HepG2 (cell line): ENCODE data around the gene GNPNAT1. TPM values are rescaled to one million over a fixed set of nuclear protein-coding genes. Genes with fewer than 3 reads are reported as not detected.

Experiments used
- ATAC-seq: fragments of 200-7000 bp; cut with Tn5 transposase; 3 replicates; pipeline ENCODE4 v1.9.1; 2020; ENCODE audit warnings: mild to moderate bottlenecking, moderate library complexity
- BruUV-seq: library from RNA; stranded (reverse); fragments of 400-500 nt; replicated peaks from 2 replicates; lab custom pipeline; 2021; lab: Mats Ljungman, UMichigan
- CTCF ChIA-PET: fragments of 300-600 bp; formaldehyde crosslinking; extraction: SDS; loops from one replicate; lab custom pipeline; 2021; ENCODE audit warnings: low total read pairs, inconsistent platforms, low intra/inter-chr PET ratio; lab: Yijun Ruan, JAX
- POLR2A ChIA-PET: fragments of 350-600 bp; sonication (Branson Sonifier 250); formaldehyde crosslinking; loops from one replicate; lab custom pipeline; 2020; ENCODE audit warnings: antibody characterized with exemption, inconsistent platforms; lab: Yijun Ruan, JAX
- DNase-seq: peaks from one replicate; pipeline ENCODE4 v3.0.0-alpha.2; 2015; ENCODE audit warnings: low spot score
- FAIRE-seq: peaks from 3 replicates; lab custom pipeline; 2011; peaks lifted over from hg19 to GRCh38; lab: Jason Lieb, UNC
- H2AFZ ChIP-seq: one replicate; pipeline ENCODE4 v1.6.1; 2011; ENCODE audit warnings: low read length, inconsistent platforms
- H3K27ac ChIP-seq: fragments of 300-600 bp; 3 replicates; pipeline ENCODE4 v1.8.0; 2011; ENCODE audit warnings: mixed run types, mild to moderate bottlenecking, mixed read lengths, low read length, inconsistent platforms; ENCODE audit not compliant: insufficient read depth; ENCODE audit errors: extremely low read length
- H3K27me3 ChIP-seq, 2 experiments: fragments of 200-600 bp in 1 of 2; 2 replicates in 1 of 2; 3 replicates in 1 of 2; pipeline versions ENCODE4 v1.6.0 to v1.8.0; 2011; ENCODE audit warnings: low read length in 2 of 2, mild to moderate bottlenecking in 2 of 2, moderate library complexity in 2 of 2, inconsistent platforms in 1 of 2; ENCODE audit not compliant: insufficient read depth in 2 of 2, control insufficient read depth in 1 of 2
- H3K36me3 ChIP-seq, 2 experiments: fragments of 200-600 bp in 1 of 2; replicated peaks in 1 of 2; 2 replicates in 1 of 2; 3 replicates in 1 of 2; pipeline versions ENCODE4 v1.5.1 to v1.8.0; 2011; ENCODE audit warnings: low read length in 2 of 2, inconsistent platforms in 1 of 2; ENCODE audit not compliant: insufficient read depth in 2 of 2, control insufficient read depth in 1 of 2
- H3K4me1 ChIP-seq: 2 replicates; pipeline ENCODE4 v1.5.1; 2012; ENCODE audit warnings: low read length, inconsistent platforms; ENCODE audit not compliant: insufficient read depth
- H3K4me2 ChIP-seq: 2 replicates; pipeline ENCODE4 v1.6.0; 2011; ENCODE audit warnings: low read depth, low read length, inconsistent platforms
- H3K4me3 ChIP-seq, 3 experiments: fragments of 200-600 bp in 1 of 3; sonication (generic), shearing (Covaris generic) in 1 of 3; replicated peaks in 1 of 3; 2 replicates each; pipeline ENCODE4 v1.5.1; 2011 to 2016; ENCODE audit warnings: low read length in 3 of 3, inconsistent platforms in 2 of 3, low read depth in 2 of 3, mild to moderate bottlenecking in 2 of 3, control low read depth in 1 of 3, mixed read lengths in 1 of 3; ENCODE audit not compliant: insufficient read depth in 1 of 3
- H3K79me2 ChIP-seq: one replicate; pipeline ENCODE4 v1.6.1; 2011; ENCODE audit warnings: low read length, inconsistent platforms; ENCODE audit not compliant: insufficient read depth
- H3K9ac ChIP-seq: 2 replicates; pipeline ENCODE4 v1.6.0; 2011; ENCODE audit warnings: mild to moderate bottlenecking, low read depth, low read length, inconsistent platforms; ENCODE audit not compliant: insufficient read depth
- H3K9me3 ChIP-seq: 2 replicates; pipeline ENCODE4 v1.5.1; 2012; ENCODE audit warnings: mild to moderate bottlenecking, low read length
- H4K20me1 ChIP-seq: 2 replicates; pipeline ENCODE4 v1.6.0; 2011; ENCODE audit warnings: inconsistent platforms, mild to moderate bottlenecking, low read length, moderate library complexity; ENCODE audit not compliant: insufficient read depth
- FOXA3 ChIP-seq: IDR thresholded peaks from 2 replicates; pipeline ENCODE4 v1.6.1; 2016; ENCODE audit warnings: missing genetic modification reagents, missing compliant biosample characterization
- IRF2 ChIP-seq: IDR thresholded peaks from 2 replicates; pipeline ENCODE4 v1.6.1; 2018; ENCODE audit warnings: missing genetic modification reagents, missing compliant biosample characterization
- MED13 ChIP-seq: sonication (generic); formaldehyde crosslinking; IDR thresholded peaks from 2 replicates; pipeline ENCODE4 v1.5.0; 2020; ENCODE audit warnings: missing genetic modification reagents
- PITX1 ChIP-seq: sonication (generic); formaldehyde crosslinking; IDR thresholded peaks from 2 replicates; pipeline ENCODE4 v1.5.1; 2020; ENCODE audit warnings: mild to moderate bottlenecking, missing genetic modification reagents
- SALL1 ChIP-seq: sonication (generic); formaldehyde crosslinking; IDR thresholded peaks from 2 replicates; pipeline ENCODE4 v1.8.0; 2022; ENCODE audit warnings: mild to moderate bottlenecking, missing genetic modification reagents
- ZMYM2 ChIP-seq: sonication (generic); formaldehyde crosslinking; IDR thresholded peaks from 2 replicates; pipeline ENCODE4 v1.8.0; 2022; ENCODE audit warnings: mild to moderate bottlenecking, missing genetic modification reagents
- ZNF121 ChIP-seq: sonication (generic); formaldehyde crosslinking; IDR thresholded peaks from 2 replicates; pipeline ENCODE4 v1.5.0; 2020; ENCODE audit warnings: mild to moderate bottlenecking, missing genetic modification reagents
- ZNF768 ChIP-seq: sonication (generic); formaldehyde crosslinking; IDR thresholded peaks from 2 replicates; pipeline ENCODE4 v1.4.0; 2020; ENCODE audit warnings: missing genetic modification reagents
- WGBS: methylation state at CpG from one replicate; pipeline ENCODE4 v1.1.6; 2017; ENCODE audit warnings: low lambda C conversion rate; 5-methylcytosine and 5-hydroxymethylcytosine counted together
- in situ Hi-C: cut with HindIII; loops from 2 replicates; pipeline ENCODE4 v1.10.0; 2017; ENCODE audit warnings: low pct_unique_long_range_greater_than_20kb; ENCODE audit not compliant: extremely low pct_ligation_motif_present
- intact Hi-C: fragments of 100-400 bp; cut with micrococcal nuclease; formaldehyde crosslinking; loops from one replicate; pipeline ENCODE4 v1.10.0; 2022; ENCODE audit not compliant: unreplicated experiment
- polyA plus RNA-seq, 8 experiments: library from polyadenylated mRNA; depleted of rRNA in 3 of 8; stranded (reverse) in 7 of 8; unstranded in 1 of 8; fragments of >200 nt; fragmentation: Illumina TruSeq in 4 of 8; extraction: Trizol in 4 of 8; gene quantifications; 2 replicates each; pipeline versions ENCODE4 v1.2.1 to v1.2.3, GENCODE V29; 2011 to 2016; ENCODE audit warnings: low read depth in 4 of 8, missing spikeins in 1 of 8, mixed read lengths in 1 of 8; ENCODE audit not compliant: insufficient read depth in 1 of 8
- total RNA-seq, 5 experiments: library from RNA; depleted of rRNA; stranded (reverse); fragments of >200 nt; fragmentation: Illumina TruSeq; extraction: Trizol; gene quantifications; 2 replicates each; pipeline ENCODE4 v1.2.3, GENCODE V29; 2016; ENCODE audit warnings: low read depth in 1 of 5
- TF ChIP-seq, protein P1 (sequence below): sonication (generic); formaldehyde crosslinking; IDR thresholded peaks from 2 replicates; pipeline ENCODE4 v1.4.0; 2020; ENCODE audit warnings: missing genetic modification reagents, mild to moderate bottlenecking, borderline replicate concordance
- TF ChIP-seq, protein P2 (sequence below): sonication (generic); formaldehyde crosslinking; IDR thresholded peaks from 2 replicates; pipeline ENCODE4 v1.4.0; 2020; ENCODE audit warnings: missing genetic modification reagents
- TF ChIP-seq, protein P3 (sequence below): sonication (generic); formaldehyde crosslinking; IDR thresholded peaks from 2 replicates; pipeline ENCODE4 v1.4.0; 2020; ENCODE audit warnings: missing genetic modification reagents, borderline replicate concordance
- TF ChIP-seq, protein P4 (sequence below): sonication (generic); formaldehyde crosslinking; IDR thresholded peaks from 2 replicates; pipeline ENCODE4 v1.5.0; 2020; ENCODE audit warnings: mild to moderate bottlenecking, missing genetic modification reagents

GNPNAT1 gene
- total and polyA plus RNA-seq, 2 of the 13 experiments (the other 11 are each of a cell fraction or from before 2014, with no cell fraction given): 38.3 to 54.9 TPM

DNA sequence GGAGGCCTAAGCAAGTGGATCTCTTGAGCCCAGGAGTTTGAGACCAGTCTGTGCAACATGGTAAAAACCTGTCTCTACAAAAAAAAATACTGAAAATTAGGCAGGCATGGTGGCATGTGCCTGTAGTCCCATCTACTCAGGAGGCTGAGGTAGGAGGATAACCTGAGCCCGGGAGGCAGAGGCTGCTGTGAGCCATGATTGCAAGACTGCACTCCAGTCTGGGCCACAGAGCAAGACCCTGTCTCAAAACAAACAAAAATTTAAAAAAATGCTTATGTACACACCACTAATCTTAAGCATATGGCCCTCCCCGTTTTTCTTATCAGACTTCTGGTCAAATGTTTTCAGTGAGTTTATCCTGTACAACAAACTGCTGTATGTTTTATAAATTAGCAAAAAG lies 1.7 kb upstream of the GNPNAT1 start:
- BruUV-seq: no TSS peak
- intact Hi-C loops: no loop called here
- Histone ChIP-seq H3K79me2 (peaks cover 31% of the 10 kb centered on the region), H2AFZ (no peak overlapping the region), H3K9ac (peak overlapping the region; percentile 14; the same call in 1 of the 2 replicates), H4K20me1 (peaks cover 6% of the 10 kb centered on the region; the same call in 1 of the 2 replicates), H3K36me3 (no peaks in the 10 kb centered on the region), H3K27me3 (no peaks in the 10 kb centered on the region; a peak in 2 of 5 replicates), H3K4me3 (no peak overlapping the region), H3K9me3 (no peaks in the 10 kb centered on the region), H3K4me2 (peak overlapping the region; percentile 40; the same call in 1 of the 2 replicates), H3K27ac (peak overlapping the region; percentile 16), H3K4me1 (peaks cover 40% of the 10 kb centered on the region)
- 22% methylated on average over 2 of the region's 2 CpGs for WGBS
- POLR2A ChIA-PET: interaction anchor here (1.8 to 4.3 kb wide), 2 partner anchors 15 to 38 kb away, joined by 10 to 27 read pairs; no protein-coding TSS in a partner anchor
- FAIRE-seq (no peak), DNase-seq (no peak), ATAC-seq (no peak)
- CTCF ChIA-PET: no interaction called here
- in situ Hi-C loops: no loop called here
- TF ChIP-seq, protein P1, sequence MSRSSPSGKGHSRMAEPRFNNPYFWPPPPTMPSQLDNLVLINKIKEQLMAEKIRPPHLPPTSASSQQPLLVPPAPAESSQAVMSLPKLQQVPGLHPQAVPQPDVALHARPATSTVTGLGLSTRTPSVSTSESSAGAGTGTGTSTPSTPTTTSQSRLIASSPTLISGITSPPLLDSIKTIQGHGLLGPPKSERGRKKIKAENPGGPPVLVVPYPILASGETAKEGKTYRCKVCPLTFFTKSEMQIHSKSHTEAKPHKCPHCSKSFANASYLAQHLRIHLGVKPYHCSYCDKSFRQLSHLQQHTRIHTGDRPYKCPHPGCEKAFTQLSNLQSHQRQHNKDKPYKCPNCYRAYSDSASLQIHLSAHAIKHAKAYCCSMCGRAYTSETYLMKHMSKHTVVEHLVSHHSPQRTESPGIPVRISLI: peak; percentile 76; the same call in 1 of the 2 replicates
- peak; percentile 99 for TF ChIP-seq ZNF121 (CRISPR knock-in tag)
- peak; percentile 45; the same call in 1 of the 2 replicates for TF ChIP-seq FOXA3 (CRISPR knock-in tag)
- no peak for TF ChIP-seq MED13
- no peak for TF ChIP-seq ZNF768 (CRISPR knock-in tag)
- TF ChIP-seq, protein P2, sequence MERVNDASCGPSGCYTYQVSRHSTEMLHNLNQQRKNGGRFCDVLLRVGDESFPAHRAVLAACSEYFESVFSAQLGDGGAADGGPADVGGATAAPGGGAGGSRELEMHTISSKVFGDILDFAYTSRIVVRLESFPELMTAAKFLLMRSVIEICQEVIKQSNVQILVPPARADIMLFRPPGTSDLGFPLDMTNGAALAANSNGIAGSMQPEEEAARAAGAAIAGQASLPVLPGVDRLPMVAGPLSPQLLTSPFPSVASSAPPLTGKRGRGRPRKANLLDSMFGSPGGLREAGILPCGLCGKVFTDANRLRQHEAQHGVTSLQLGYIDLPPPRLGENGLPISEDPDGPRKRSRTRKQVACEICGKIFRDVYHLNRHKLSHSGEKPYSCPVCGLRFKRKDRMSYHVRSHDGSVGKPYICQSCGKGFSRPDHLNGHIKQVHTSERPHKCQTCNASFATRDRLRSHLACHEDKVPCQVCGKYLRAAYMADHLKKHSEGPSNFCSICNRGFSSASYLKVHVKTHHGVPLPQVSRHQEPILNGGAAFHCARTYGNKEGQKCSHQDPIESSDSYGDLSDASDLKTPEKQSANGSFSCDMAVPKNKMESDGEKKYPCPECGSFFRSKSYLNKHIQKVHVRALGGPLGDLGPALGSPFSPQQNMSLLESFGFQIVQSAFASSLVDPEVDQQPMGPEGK (CRISPR knock-in tag): peak; percentile 13; the same call in 1 of the 2 replicates
- 0 out of 2 replicates have a peak, but pooled peaks have one; percentile 20 for TF ChIP-seq PITX1 (CRISPR knock-in tag)
- TF ChIP-seq, protein P3, sequence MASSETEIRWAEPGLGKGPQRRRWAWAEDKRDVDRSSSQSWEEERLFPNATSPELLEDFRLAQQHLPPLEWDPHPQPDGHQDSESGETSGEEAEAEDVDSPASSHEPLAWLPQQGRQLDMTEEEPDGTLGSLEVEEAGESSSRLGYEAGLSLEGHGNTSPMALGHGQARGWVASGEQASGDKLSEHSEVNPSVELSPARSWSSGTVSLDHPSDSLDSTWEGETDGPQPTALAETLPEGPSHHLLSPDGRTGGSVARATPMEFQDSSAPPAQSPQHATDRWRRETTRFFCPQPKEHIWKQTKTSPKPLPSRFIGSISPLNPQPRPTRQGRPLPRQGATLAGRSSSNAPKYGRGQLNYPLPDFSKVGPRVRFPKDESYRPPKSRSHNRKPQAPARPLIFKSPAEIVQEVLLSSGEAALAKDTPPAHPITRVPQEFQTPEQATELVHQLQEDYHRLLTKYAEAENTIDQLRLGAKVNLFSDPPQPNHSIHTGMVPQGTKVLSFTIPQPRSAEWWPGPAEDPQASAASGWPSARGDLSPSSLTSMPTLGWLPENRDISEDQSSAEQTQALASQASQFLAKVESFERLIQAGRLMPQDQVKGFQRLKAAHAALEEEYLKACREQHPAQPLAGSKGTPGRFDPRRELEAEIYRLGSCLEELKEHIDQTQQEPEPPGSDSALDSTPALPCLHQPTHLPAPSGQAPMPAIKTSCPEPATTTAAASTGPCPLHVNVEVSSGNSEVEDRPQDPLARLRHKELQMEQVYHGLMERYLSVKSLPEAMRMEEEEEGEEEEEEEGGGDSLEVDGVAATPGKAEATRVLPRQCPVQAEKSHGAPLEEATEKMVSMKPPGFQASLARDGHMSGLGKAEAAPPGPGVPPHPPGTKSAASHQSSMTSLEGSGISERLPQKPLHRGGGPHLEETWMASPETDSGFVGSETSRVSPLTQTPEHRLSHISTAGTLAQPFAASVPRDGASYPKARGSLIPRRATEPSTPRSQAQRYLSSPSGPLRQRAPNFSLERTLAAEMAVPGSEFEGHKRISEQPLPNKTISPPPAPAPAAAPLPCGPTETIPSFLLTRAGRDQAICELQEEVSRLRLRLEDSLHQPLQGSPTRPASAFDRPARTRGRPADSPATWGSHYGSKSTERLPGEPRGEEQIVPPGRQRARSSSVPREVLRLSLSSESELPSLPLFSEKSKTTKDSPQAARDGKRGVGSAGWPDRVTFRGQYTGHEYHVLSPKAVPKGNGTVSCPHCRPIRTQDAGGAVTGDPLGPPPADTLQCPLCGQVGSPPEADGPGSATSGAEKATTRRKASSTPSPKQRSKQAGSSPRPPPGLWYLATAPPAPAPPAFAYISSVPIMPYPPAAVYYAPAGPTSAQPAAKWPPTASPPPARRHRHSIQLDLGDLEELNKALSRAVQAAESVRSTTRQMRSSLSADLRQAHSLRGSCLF (CRISPR knock-in tag): no peak
- TF ChIP-seq ZMYM2 (CRISPR knock-in tag): 0 out of 2 replicates have a peak, but pooled peaks have one; percentile 44
- TF ChIP-seq IRF2: 0 out of 2 replicates have a peak, but pooled peaks have one; percentile 29
- TF ChIP-seq, protein P4, sequence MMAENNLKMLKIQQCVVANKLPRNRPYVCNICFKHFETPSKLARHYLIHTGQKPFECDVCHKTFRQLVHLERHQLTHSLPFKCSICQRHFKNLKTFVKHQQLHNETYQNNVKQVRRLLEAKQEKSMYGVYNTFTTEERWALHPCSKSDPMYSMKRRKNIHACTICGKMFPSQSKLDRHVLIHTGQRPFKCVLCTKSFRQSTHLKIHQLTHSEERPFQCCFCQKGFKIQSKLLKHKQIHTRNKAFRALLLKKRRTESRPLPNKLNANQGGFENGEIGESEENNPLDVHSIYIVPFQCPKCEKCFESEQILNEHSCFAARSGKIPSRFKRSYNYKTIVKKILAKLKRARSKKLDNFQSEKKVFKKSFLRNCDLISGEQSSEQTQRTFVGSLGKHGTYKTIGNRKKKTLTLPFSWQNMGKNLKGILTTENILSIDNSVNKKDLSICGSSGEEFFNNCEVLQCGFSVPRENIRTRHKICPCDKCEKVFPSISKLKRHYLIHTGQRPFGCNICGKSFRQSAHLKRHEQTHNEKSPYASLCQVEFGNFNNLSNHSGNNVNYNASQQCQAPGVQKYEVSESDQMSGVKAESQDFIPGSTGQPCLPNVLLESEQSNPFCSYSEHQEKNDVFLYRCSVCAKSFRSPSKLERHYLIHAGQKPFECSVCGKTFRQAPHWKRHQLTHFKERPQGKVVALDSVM (CRISPR knock-in tag): peak; percentile 99
- TF ChIP-seq SALL1 (CRISPR knock-in tag): peak; percentile 68
